Keratinocyte (primary cell): ENCODE measurements around the gene AIG1.

ENCODE experiments used
- CTCF ChIP-seq, 3 experiments: IDR thresholded peaks in 1 of 3; conservative IDR thresholded peaks in 1 of 3; optimal IDR thresholded peaks in 1 of 3; 2 replicates in 2 of 3; 3 replicates in 1 of 3; pipeline versions ENCODE3 to v1.5.1; 2011; ENCODE audit warnings: low read length in 3 of 3, mild to moderate bottlenecking in 3 of 3, moderate library complexity in 2 of 3, control low read depth in 1 of 3, inconsistent platforms in 1 of 3; ENCODE audit not compliant: insufficient read depth in 2 of 3; ENCODE audit errors: extremely low read depth in 1 of 3
- EZH2 ChIP-seq: IDR thresholded peaks from one replicate; pipeline ENCODE4 v1.6.1; 2012; ENCODE audit warnings: inconsistent platforms, mild to moderate bottlenecking, low read length, moderate library complexity

GRCh38 chr6:143098054-143098671 is 37.5 kb downstream of the AIG1 start:
- TF ChIP-seq CTCF (optimal IDR thresholded peaks at IDR 0.05 in 1 of 3, IDR thresholded peaks at IDR 0.05 in 1 of 3, conservative IDR thresholded peaks at IDR 0.05 in 1 of 3; ENCODE audit: extremely low read depth in 1 of 3, insufficient read depth in 2 of 3, low read length in 3 of 3) (no peak), EZH2 (no peak)
